ENCODE results near the gene NHLRC2. TPM values are rescaled to one million over a fixed set of nuclear protein-coding genes. Genes with fewer than 3 reads are reported as not detected.
"Not testable (repeated sequence)": the region's sequence is repeated elsewhere in the genome, so short reads cannot be mapped to it uniquely, and the experiment has no call there.

The NHLRC2 gene
- total RNA-seq, 3 donors from 2014 or later = 30.4 to 51.5 (median 31.0) TPM

GRCh38 chr10:113822174-113822573, 32.3 kb upstream of the NHLRC2 start:
- no peaks in the 10 kb centered on the region for H3K36me3 ChIP-seq (ENCODE audit: low read depth)
- intact Hi-C loops (cut with DNase I, micrococcal nuclease) = no loop called here
- H3K9me3 ChIP-seq = no peaks in the 10 kb centered on the region
- no peak for ATAC-seq
- no peak for DNase-seq
- TF ChIP-seq, protein P1, sequence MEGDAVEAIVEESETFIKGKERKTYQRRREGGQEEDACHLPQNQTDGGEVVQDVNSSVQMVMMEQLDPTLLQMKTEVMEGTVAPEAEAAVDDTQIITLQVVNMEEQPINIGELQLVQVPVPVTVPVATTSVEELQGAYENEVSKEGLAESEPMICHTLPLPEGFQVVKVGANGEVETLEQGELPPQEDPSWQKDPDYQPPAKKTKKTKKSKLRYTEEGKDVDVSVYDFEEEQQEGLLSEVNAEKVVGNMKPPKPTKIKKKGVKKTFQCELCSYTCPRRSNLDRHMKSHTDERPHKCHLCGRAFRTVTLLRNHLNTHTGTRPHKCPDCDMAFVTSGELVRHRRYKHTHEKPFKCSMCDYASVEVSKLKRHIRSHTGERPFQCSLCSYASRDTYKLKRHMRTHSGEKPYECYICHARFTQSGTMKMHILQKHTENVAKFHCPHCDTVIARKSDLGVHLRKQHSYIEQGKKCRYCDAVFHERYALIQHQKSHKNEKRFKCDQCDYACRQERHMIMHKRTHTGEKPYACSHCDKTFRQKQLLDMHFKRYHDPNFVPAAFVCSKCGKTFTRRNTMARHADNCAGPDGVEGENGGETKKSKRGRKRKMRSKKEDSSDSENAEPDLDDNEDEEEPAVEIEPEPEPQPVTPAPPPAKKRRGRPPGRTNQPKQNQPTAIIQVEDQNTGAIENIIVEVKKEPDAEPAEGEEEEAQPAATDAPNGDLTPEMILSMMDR (IDR thresholded peaks at IDR 0.05) = no peak
- H3K4me1 ChIP-seq (ENCODE audit: low read depth) = no peaks in the 10 kb centered on the region
- no peak overlapping the region for H3K4me3 ChIP-seq

DNA sequence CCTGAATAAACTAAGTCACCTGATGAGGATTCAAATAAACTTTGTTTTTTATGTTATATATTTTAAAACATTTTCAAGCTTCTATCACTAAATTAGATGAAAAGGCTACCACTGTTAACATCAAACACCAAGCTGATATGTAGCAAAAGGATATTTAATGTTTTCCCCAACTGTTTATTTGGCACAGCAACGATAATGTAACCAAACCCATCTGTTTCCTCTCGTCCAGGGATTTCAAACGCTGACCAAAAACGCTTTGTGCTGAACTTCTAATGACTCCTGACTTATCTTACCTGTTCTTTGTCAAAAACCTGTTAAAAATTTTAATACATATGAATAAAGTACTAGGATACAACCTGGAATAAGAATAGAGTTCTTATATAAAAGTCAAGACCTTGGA, 31.1 kb upstream of the NHLRC2 start:
- Histone ChIP-seq H3K4me1 (ENCODE audit: low read depth) (no peaks in the 10 kb centered on the region), H3K36me3 (ENCODE audit: low read depth) (no peaks in the 10 kb centered on the region), H3K4me3 (no peak overlapping the region), H3K9me3 (no peaks in the 10 kb centered on the region)
- no peak for ATAC-seq
- intact Hi-C loops (cut with DNase I, micrococcal nuclease) = no loop called here
- TF ChIP-seq, protein P1 (IDR thresholded peaks at IDR 0.05) = no peak
- DNase-seq = no peak

DNA sequence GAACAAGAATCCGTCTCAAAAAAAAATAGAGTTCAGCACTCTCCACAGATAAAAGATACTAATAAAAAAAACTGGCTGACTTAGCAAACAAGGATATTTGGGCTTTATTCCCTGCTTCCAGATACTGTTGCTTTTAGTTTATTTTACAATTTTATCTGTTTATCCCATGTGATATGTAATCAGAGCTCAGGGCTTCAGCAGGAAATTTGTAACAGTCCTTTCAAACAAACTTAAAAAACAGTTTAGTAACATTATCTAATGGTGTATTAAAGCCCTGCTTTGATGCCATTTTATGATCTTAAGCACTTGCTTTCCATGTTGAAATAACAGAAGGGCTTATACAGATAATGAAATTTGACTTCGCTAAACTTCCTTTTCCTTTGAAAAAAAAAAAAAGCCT, 28.7 kb upstream of the NHLRC2 start:
- Histone ChIP-seq H3K9me3 (no peaks in the 10 kb centered on the region), H3K4me1 (ENCODE audit: low read depth) (no peaks in the 10 kb centered on the region), H3K36me3 (ENCODE audit: low read depth) (no peaks in the 10 kb centered on the region), H3K4me3 (no peak overlapping the region)
- intact Hi-C loops (cut with DNase I, micrococcal nuclease) = no loop called here
- DNase-seq = no peak
- TF ChIP-seq, protein P1 (IDR thresholded peaks at IDR 0.05) = no peak
- no peak for ATAC-seq

DNA sequence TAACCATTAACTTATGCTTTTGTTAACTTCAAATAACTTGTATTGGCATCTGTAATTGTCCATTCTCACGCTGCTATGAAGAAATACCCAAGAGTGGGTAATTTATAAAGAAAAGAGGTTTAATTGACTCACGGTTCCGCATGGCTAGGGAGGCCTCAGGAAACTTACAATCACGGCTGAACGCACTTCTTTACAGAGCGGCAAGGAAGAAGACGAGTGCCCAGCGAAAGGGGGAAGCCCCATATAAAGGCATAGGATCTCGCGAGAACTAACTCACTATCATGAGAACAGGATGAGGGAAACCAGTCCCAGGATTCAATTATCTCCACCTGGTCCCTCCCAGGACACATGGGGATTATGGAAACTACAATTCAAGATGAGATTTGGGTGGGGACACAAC, 25.9 kb upstream of the NHLRC2 start:
- H3K36me3 ChIP-seq (ENCODE audit: low read depth); H3K4me1 ChIP-seq (ENCODE audit: low read depth); ATAC-seq; DNase-seq; H3K4me3 ChIP-seq; H3K9me3 ChIP-seq; intact Hi-C loops (cut with DNase I, micrococcal nuclease): not testable (repeated sequence)

- H3K9me3 ChIP-seq = no peaks in the 10 kb centered on the region
- intact Hi-C loops (cut with DNase I, micrococcal nuclease) = no loop called here
These were observed 12.3 kb upstream of the NHLRC2 start for GRCh38 chr10:113842171-113842570.

DNA sequence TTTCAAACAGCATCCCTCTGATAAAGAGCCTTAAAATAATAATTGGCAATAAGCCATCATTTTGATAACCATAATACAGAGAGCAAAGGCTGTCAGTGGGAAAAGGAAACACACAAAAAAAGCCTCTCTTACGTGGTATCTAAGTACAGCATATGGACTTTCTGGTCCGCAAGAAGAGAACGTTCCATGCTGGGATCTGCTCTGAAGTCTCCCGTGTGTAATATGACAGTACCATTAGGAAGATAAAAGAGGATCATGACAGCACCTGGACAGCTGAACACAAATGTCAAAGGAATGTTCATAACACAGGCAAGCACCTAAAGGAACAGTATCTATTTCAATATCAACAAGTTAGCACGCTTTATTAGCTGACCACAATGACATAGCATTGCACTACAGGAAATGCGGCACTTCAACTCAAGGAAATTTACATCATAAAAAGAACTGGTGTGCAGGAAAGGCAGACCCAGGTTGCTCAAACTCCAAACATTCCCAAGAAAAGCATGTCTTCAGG, 10.4 kb upstream of the NHLRC2 start:
- H3K9me3 ChIP-seq = no peaks in the 10 kb centered on the region
- no peak overlapping the region for H3K4me3 ChIP-seq
- no peak for ATAC-seq
- DNase-seq = no peak
- TF ChIP-seq, protein P1 (IDR thresholded peaks at IDR 0.05) = no peak
- H3K36me3 ChIP-seq (ENCODE audit: low read depth) = no peaks in the 10 kb centered on the region
- H3K4me1 ChIP-seq (ENCODE audit: low read depth) = no peaks in the 10 kb centered on the region
- intact Hi-C loops (cut with DNase I, micrococcal nuclease) = no loop called here

More at GRCh38 chr10:113842171-113842570, 12.3 kb upstream of the NHLRC2 start:
- Histone ChIP-seq H3K4me1 (ENCODE audit: low read depth) (no peaks in the 10 kb centered on the region), H3K36me3 (ENCODE audit: low read depth) (no peaks in the 10 kb centered on the region), H3K4me3 (no peak overlapping the region)
- TF ChIP-seq, protein P1 (IDR thresholded peaks at IDR 0.05) = no peak
- ATAC-seq (no peak), DNase-seq (no peak)

Measured in mucosa of descending colon (tissue), 3 donors.